Brain microvascular endothelial cell (primary cell): ENCODE data around the gene RPL6.
"Not testable (repeated sequence)": the region's sequence is repeated elsewhere in the genome, so short reads cannot be mapped to it uniquely, and the experiment has no call there.

Source experiments
- DNase-seq: peaks from one replicate; pipeline ENCODE4 v3.0.0-alpha.2; 2020
- H3K27ac ChIP-seq: fragments of 250-450 bp; sonication (Bioruptor Pico); 2 replicates; pipeline ENCODE4 v1.5.1; 2020; ENCODE audit warnings: mild to moderate bottlenecking, moderate library complexity
- H3K27me3 ChIP-seq: fragments of 250-450 bp; sonication (Bioruptor Pico); replicated peaks from 2 replicates; pipeline ENCODE4 v1.5.1; 2020; ENCODE audit warnings: mild to moderate bottlenecking
- H3K36me3 ChIP-seq: fragments of 250-450 bp; sonication (Bioruptor Pico); replicated peaks from 2 replicates; pipeline ENCODE4 v1.5.1; 2020; ENCODE audit warnings: mild to moderate bottlenecking
- H3K4me3 ChIP-seq: 2 replicates; pipeline ENCODE4 v1.5.1; 2011; ENCODE audit warnings: low read depth, mild to moderate bottlenecking, control low read depth, low read length, moderate library complexity
- CTCF ChIP-seq: IDR thresholded peaks from 2 replicates; pipeline ENCODE4 v1.5.1; 2011; ENCODE audit warnings: low read depth, mild to moderate bottlenecking, moderate library complexity, low read length, control low read depth, inconsistent platforms; ENCODE audit errors: missing control alignments
- in situ Hi-C: cut with HindIII; loops from 2 replicates; pipeline ENCODE4 v1.10.0; 2017; ENCODE audit warnings: low sequenced_read_pairs, low pct_ligation_motif_present

Gene RPL6

GRCh38 chr12:112418273-112418607 is 8.8 kb upstream of the RPL6 start:
- Histone ChIP-seq H3K36me3 (no peaks in the 10 kb centered on the region), H3K4me3 (peak overlapping the region; percentile 76), H3K27ac (peak overlapping the region; percentile 97), H3K27me3 (no peaks in the 10 kb centered on the region)
- in situ Hi-C loops, result no loop called here
- TF ChIP-seq CTCF, result no peak
- peak; percentile 9 for DNase-seq

DNA sequence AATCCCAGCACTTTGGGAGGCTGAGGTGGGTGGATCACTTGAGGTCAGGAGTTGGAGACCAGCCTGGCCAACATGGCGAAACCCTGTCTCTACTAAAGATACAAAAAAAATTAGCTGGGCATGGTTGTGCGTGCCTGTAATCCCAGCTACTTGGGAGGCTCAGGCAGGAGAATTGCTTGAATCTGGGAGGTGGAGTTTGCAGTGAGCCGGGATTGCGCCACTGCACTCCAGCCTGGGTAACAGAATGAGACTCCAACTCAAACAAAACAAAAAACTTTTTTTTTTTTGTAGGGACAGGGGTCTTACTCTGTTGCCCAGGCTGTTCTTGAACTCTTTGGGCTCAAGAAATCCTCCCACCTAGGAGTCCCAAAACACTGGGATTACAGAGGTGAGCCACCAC is 6.1 kb upstream of the RPL6 start:
- in situ Hi-C loops, H3K4me3 ChIP-seq, H3K27me3 ChIP-seq, DNase-seq, H3K36me3 ChIP-seq, H3K27ac ChIP-seq: not testable (repeated sequence)

DNA sequence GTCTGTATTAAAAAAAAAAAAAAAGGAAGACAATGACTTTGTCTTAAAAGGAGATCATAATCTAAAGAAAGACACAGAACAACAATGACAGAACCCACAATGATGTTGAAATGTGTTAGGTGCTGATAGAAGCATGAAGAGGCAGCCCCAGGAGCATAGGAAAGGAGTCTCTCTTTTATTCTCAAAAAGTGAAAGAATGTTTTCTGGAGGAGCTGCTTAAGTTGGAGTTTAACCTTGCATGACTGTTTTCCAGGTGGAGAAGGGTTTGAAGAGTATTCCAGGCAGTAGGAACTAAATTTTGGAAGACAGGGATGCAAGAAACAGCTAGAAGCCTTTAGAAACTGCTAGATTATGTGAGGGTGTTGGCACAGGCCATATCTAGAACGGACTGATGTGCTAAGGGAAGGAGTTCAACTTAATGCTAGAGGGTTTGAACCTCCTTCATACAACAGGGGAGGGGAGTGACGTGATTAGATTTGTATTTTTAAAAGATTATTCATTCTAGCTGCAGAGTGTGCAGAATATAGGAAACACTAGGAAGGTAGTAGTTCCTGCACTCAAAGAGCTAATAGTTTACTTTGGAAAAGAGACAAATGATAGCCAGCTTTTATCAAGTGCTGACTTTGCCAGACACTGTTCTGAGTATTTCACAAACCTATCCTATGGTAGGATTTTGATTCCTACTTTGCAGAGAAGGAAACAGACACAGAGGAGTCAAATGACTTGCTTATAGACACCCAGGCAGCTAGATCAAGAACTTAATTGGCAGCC is 4.6 kb upstream of the RPL6 start:
- H3K36me3 ChIP-seq, result no peaks in the 10 kb centered on the region
- H3K4me3 ChIP-seq, result no peak overlapping the region
- H3K27me3 ChIP-seq, result no peaks in the 10 kb centered on the region
- in situ Hi-C loops, result no loop called here
- TF ChIP-seq CTCF, result no peak
- no peak overlapping the region for H3K27ac ChIP-seq
- no peak for DNase-seq

- no peaks in the 10 kb centered on the region for H3K27me3 ChIP-seq
- DNase-seq, result no peak
- H3K4me3 ChIP-seq, result peak overlapping the region; percentile 12
- H3K27ac ChIP-seq, result no peak overlapping the region
- in situ Hi-C loops, result no loop called here
- H3K36me3 ChIP-seq, result peaks cover 35% of the 10 kb centered on the region
- TF ChIP-seq CTCF, result no peak
Measured at GRCh38 chr12:112409906-112410244, 470 bp upstream of the RPL6 start.

DNA sequence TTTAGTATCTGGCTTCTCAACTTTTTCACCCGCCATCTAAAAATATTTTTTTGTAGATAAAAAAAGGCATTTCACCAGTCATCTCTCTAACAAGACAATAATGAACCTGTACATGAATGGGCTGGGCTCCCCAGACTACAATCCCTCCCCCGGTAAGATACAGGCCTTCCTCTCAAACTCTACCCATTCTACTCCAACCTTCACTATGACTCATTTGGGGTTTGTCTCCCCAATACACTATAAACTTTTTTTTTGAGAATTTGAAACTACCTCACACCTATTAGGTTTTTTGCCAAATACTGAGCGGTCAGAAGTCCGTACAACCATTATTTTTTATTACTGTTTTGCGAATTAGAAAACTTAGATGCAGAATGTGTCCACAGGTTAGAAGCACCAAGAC is 784 bp downstream of the RPL6 start:
- no peaks in the 10 kb centered on the region for H3K27me3 ChIP-seq
- no peak for TF ChIP-seq CTCF
- no peak for DNase-seq
- H3K4me3 ChIP-seq, result peak overlapping the region; percentile 98
- in situ Hi-C loops, result no loop called here
- H3K36me3 ChIP-seq, result peaks cover 43% of the 10 kb centered on the region
- peak overlapping the region; percentile 88 for H3K27ac ChIP-seq

- H3K27ac ChIP-seq, in situ Hi-C loops, DNase-seq, H3K27me3 ChIP-seq: not testable (repeated sequence)
- peaks cover 43% of the 10 kb centered on the region for H3K36me3 ChIP-seq
- peak overlapping the region; percentile 98 for H3K4me3 ChIP-seq
Measured at GRCh38 chr12:112407683-112408082, 1.7 kb downstream of the RPL6 start.
